Amniotic epithelial cell (primary cell): ENCODE data around the gene ELOVL1.

ENCODE experiments used
- DNase-seq: peaks from one replicate; pipeline ENCODE4 v3.0.0-alpha.2; 2010; ENCODE audit warnings: low read depth

ELOVL1 gene

GRCh38 chr1:43327549-43328292 lies 40.1 kb downstream of the ELOVL1 start:
- no peak for DNase-seq

DNA sequence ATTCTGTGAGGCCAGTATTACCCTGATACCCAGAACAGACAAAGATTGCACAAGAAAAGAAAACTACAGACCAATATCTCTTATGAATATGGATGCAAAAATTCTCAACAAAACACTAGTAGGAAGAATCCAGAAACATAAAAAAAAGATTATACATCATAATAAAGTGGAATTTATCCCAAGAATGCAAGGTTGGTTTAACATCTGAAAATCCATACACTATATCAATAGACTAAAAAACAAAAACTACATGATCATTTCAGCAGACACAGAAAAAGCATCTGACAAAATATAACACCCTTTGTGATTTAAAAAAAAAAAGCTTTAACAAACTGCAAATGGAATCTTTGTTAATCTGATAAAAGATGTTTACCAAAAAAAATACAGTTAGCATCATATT lies 42.4 kb downstream of the ELOVL1 start:
- no peak for DNase-seq

- no peak for DNase-seq
These were observed 43.0 kb downstream of the ELOVL1 start for GRCh38 chr1:43324810-43325209.

GRCh38 chr1:43322506-43322905 lies 45.3 kb downstream of the ELOVL1 start:
- DNase-seq = no peak

DNA sequence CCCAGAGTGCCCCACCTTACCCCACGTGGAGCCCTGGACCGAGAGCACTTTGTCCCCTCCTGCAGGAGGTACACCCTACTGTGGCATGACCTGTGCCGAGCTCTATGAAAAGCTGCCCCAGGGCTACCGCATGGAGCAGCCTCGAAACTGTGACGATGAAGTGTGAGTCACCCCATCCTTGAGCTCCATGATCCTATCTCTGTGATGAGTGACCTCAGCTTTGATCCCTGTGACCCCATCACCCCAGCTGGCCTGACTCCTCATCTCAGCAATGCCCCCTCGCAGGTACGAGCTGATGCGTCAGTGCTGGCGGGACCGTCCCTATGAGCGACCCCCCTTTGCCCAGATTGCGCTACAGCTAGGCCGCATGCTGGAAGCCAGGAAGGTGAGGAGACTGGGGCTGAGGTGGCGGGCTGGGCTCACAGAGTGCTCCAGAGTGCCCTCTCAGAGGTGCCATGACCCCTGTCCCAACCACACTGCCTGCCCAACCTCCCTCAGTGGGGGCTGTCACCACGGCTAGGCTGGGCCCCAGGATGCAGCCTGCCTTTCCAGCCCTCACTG lies 46.4 kb downstream of the ELOVL1 start:
- DNase-seq = no peak

DNA sequence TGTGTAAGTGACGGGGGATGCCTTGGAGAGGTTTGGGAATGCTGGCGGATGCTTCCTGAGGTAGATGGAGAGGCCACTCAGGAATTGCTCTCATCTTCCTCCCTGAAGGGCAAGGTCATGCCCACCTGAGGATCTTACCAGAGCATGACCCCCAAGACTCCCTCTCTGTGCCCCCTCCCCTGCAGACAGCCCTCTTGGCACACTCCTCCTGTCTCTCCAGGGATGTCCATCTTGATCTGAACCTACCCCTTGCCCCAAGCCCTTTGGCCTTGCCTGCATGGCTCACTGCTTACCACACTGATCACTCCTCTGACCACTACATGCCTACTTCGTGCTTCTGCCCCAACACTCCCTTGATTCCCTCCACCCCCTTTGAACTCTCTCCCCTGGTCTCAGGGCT lies 48.0 kb downstream of the ELOVL1 start:
- DNase-seq = no peak

GRCh38 chr1:43319288-43319687 lies 48.5 kb downstream of the ELOVL1 start:
- DNase-seq = no peak

- DNase-seq = no peak
These were observed 49.0 kb downstream of the ELOVL1 start for GRCh38 chr1:43318831-43319230.

- DNase-seq = no peak
These were observed 49.9 kb downstream of the ELOVL1 start for GRCh38 chr1:43317817-43318471.

- DNase-seq = no peak
These were observed 50.9 kb downstream of the ELOVL1 start for GRCh38 chr1:43316738-43317520.

- no peak for DNase-seq
These were observed 51.7 kb downstream of the ELOVL1 start for GRCh38 chr1:43315963-43316737.

GRCh38 chr1:43315481-43315880 lies 52.3 kb downstream of the ELOVL1 start:
- no peak for DNase-seq

- DNase-seq = no peak
These were observed 53.6 kb downstream of the ELOVL1 start for GRCh38 chr1:43314233-43314632.

- no peak for DNase-seq
These were observed 54.0 kb downstream of the ELOVL1 start for GRCh38 chr1:43313771-43314170.
